Activated CD8-positive, alpha-beta memory T cell treated with anti-CD3 and anti-CD28 coated beads for 1 hour (primary cell): ENCODE data around the gene RB1.

ENCODE experiments used
- DNase-seq, 2 donors: peaks; one replicate each; pipeline ENCODE4 v3.0.0-alpha.2; 2020; ENCODE audit warnings: low read depth in 1 of 2; ENCODE audit errors: extremely low read depth in 1 of 2

Gene RB1

GRCh38 chr13:48303359-48304142, at the start of gene RB1:
RB1 (plus strand) TSS chr13:48303751; CDS start chr13:48303913, 162 bp downstream.
- DNase-seq = peak; percentile 74 to 84

GRCh38 chr13:48253849-48254248, 49.7 kb upstream of the RB1 start:
- no peak for DNase-seq

GRCh38 chr13:48255090-48255489, 48.5 kb upstream of the RB1 start:
- no peak for DNase-seq

DNA sequence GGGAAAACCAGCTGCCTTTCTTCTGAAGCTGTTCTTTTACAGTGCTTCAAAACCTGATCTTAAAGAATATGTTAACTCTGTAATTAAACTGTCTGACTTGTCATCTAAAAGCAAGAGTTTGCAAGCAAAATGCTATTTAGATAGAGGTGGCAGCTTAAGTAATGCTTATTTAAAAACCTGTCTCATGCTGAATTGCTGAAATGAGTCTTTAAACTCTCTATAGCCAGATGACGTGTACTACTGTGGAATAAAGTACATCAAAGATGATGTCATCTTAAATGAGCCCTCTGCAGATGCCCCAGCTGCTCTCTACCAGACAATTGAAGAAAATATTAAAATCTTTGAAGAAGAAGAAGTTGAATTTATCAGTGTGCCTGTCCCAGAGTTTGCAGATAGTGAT, 47.6 kb upstream of the RB1 start:
- no peak for DNase-seq

DNA sequence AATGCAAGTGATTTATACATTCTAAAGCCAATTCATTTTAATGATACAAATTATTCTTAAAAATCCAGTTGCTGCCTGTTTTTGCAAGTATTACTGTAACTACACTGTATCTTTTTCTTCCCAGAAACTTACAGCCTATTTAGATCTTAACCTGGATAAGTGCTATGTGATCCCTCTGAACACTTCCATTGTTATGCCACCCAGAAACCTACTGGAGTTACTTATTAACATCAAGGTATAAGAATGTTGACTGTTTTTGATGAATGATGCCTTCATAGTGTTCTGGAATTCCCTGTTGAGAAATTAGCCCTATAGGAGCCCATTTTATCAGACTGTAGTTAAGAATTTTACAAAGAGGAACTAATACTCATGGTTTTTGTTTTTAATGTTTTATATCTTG, 45.5 kb upstream of the RB1 start:
- no peak for DNase-seq

- no peak for DNase-seq
These were observed 45.1 kb upstream of the RB1 start for GRCh38 chr13:48258430-48258829.

DNA sequence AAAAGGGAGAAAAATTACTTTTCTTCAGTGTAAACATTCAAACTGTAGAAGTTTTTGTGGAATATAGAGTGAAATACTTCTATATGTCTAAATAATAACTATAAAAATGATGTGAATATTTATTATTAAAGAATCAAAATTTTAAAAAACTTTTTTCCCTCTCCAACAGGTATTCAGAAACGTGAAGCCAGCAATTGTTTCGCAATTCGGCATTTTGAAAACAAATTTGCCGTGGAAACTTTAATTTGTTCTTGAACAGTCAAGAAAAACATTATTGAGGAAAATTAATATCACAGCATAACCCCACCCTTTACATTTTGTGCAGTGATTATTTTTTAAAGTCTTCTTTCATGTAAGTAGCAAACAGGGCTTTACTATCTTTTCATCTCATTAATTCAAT, 42.6 kb upstream of the RB1 start:
- DNase-seq = no peak

GRCh38 chr13:48263196-48263595, 40.4 kb upstream of the RB1 start:
- DNase-seq = no peak

DNA sequence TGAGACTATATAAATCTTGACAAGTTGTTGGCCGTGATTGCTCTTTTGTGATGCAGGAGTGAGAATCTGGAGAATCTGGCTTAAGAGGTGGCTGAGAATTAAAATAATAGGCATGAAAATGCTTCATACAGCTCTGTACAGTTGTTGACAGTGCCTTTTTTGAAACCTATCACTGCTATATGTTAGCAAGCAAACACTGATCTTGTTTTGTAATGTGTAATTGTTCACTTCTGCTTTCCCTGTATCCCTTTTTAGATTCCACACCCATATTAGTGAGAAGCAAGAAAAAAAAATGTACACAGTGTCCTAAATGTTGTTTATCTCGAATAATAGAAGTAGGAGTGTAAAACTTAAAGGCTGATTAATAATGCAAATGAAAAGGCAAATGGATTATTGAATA, 39.5 kb upstream of the RB1 start:
- DNase-seq = no peak

DNA sequence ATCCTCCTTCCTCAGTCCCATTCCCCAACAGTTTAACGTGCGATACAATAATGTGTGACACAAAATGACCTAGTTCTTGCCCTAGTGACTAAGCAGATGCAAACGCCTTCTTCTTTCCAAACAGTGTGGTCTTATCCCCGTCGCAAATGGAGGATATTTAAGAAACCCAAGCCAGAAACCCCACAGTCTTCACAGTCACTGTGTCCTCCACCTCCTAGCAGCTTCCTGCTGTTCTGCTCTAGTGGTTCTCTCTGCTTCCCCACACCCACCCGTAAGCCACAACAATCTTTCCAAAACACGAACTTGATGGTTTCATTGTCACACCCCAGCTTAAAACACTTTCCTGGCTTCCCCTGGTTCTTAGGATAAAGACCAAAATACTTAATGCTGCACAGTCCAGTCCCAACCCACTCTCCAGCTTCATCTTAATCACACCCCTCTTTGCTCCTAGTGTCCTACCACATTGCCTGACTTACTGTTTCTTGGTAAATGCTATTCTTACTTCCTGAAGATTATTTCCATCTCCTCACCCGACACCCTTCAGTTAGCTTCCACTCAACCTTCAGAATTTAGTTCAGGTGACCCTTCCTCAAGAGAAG, 38.2 kb upstream of the RB1 start:
- DNase-seq = no peak

DNA sequence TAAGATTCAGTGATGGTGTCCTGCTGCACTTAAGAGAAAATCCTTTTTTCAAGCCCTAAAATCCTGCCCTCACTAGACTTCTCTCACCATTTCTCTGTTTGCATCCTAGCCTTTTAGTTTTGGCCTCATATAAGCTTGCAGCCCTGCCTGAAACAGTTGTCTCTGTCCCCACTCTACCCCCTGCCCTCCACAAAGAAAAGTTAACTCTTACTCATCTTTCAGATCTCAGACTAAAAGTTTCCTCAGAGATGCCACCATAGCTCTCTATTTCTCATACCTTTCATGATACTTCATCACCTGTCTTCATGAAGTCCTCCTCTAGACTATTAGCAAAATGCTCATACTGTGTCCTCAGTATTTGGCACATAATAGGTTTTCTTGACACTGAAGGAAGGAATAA, 37.4 kb upstream of the RB1 start:
- DNase-seq = no peak

DNA sequence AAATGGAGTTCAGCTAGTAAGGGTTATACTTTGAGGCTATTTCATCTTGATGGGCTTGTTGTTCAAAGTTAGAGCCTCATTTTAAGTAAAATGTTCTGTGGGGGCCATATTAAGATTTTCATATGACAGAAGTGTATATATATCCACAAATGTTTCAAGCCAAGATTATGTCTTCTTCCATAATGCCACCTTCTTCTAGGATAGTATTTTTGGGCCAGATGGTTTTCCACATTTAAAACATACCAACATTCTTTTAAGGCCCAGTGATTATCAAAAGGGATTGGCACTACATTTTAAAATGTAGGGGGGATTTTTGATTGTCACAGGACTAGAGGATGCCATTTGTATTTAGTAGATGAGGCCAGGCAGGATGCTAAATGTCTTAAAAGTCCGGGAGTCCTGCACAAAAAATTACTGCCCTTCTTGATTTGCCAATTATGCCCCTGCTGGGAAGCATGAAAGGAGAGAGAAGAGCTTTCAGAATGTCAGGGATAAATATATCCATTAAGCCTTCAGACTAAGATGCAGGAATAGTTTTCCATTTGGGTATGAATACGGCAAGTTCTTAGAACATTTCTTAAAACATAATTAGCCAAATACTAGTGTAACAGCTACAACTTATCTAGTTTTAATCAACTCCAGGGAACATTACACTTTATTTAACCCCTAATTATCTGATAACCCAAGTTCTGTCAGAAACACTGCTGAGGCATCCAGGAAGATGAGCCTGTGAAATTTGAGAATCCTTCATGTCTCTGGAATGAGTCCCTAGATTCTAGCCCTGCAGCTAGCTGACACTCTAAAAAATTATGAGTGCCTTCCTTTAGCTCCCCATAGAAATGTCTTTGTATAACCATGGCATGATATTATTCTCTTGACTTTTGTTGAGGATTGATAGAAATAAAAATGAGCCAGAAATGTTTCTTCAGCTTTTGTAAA, 36.6 kb upstream of the RB1 start:
- no peak for DNase-seq

DNA sequence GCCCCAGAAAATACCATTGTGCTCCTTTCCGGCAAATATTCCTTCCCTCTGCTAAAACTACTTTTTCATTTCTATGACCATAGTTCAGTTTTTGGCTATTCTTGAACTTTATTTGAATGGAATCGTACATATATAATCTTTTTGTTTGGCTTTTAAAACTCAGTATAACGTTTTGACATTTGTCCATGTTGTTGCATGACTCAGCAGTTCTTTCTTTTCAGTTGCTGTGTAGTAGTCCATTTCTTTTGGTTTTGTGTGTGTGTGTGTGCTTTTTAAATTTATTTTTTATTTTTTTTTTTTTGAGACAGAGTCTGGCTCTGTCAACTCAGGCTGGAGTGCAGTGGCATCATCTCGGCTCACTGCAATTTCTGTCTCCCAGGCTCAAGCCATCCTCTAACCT, 35.5 kb upstream of the RB1 start:
- no peak for DNase-seq

- DNase-seq = no peak
These were observed 30.2 kb upstream of the RB1 start for GRCh38 chr13:48273346-48273745.

DNA sequence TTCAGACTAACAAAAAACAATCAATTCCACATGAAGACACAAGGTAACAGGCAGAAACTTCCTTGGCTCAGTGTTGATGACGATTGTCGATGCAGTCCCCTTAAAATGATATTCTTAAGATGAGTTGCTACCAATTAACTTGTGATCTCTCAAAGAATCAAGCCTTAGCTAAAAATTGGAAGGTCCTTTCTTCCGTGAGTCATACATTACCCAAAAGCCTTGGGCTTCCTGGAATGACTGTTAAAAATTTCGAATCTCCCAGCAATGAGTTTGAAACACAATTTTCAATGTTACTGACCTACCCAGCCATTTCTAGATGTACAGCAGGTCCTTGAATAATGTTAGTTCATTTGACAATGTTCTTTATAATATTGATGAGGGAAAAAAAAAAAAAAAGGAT, 28.0 kb upstream of the RB1 start:
- DNase-seq = no peak

DNA sequence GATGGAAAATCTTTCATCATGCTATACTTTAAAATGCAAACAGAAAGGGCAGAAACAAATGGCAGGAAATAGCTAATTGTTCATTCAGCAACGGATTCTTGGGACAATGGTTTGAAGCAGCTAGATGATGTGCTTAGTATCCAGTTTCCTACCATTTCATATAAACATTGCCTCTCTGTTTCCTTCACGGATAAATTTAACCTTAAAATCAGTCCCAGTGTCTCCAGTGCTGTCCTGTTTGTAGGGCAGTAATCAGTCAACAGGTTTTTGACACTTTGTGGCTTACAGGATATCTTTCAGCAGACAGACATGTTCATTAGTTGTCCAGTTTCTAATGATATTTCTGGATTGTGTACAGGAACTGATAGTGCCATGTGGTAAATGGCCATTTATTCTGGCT, 24.7 kb upstream of the RB1 start:
- DNase-seq = no peak

- no peak for DNase-seq
These were observed 22.0 kb upstream of the RB1 start for GRCh38 chr13:48281556-48281955.

- no peak for DNase-seq
These were observed 11.8 kb upstream of the RB1 start for GRCh38 chr13:48291730-48292129.

GRCh38 chr13:48292650-48293049, 10.9 kb upstream of the RB1 start:
- DNase-seq = no peak

DNA sequence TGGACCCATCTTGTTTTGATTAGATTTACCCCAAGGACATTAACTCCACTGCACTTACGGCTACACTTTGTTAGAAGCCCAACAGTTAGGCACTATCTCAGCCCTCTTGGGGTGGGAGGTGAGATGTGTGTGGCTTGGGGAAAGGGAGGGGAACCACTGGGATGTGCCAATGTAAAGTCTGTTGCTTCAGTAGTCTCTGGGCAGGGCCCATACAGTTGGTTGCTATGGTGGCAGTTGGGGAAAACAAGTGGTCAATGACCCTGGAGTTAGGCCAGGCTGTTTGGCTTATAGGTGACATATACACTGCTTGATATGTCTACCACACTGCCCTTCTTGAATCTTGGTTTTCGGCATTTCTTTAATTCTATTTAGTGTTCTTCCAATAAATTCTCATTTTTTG, 8.9 kb upstream of the RB1 start:
- no peak for DNase-seq

DNA sequence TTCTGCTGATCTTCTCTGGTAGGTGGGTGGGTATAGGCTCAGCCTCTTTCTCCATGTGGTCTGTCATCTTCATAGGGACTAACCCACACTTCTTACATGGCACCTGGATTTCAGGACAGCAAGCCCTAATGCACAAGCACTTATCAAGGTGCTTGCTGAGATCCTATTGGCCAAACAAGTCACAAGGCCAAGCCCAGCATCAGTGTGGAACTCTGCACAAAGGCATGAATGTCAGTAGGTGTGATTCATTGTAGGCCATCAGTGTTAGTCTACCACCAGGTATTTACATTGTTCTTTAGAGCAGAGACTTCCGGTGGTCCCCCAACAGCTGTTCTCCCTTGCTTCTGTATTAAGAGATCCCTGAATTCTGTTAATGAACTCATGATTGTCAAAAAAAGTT, 8.3 kb upstream of the RB1 start:
- DNase-seq = no peak

GRCh38 chr13:48296528-48296927, 7.0 kb upstream of the RB1 start:
- no peak for DNase-seq
